ENCODE measurements around the gene ASRGL1.

ASRGL1 gene

DNA sequence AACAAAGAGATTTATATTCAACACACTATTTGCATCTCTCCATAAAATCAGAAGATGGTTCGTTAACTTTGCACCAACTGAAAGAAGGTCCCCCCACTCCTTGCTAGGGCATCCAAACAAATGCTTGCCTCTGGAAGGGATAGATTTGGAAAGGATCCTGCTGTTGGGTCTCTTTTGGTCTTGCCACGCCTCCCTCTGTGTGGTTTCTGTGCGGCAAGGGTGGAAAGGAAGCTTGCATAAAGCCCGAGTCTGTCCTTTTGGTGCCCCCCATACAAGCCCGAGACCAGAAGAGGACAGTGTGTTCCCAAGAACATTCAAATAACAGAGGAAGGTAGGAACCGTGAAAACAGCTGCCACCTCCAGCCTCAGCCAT lies 96.6 kb downstream of the ASRGL1 start:
- H4K20me1 ChIP-seq, result no peaks in the 10 kb centered on the region
- no peaks in the 10 kb centered on the region for H3K27me3 ChIP-seq
- H3K4me2 ChIP-seq, result peak overlapping the region; percentile 65 to 97 (median 75)
- peaks cover 23 to 80% (median 68%) of the 10 kb centered on the region in 10 experiments for H3K4me1 ChIP-seq
- TF ChIP-seq Cebpa-rat (IDR thresholded peaks at IDR 0.05), result no peak
- no peaks in the 10 kb centered on the region for H3K9me3 ChIP-seq (replicated peaks in 1 of 11)
- H3K27ac ChIP-seq, result peak overlapping the region in 9 of 11 experiments; percentile 17 to 93 (median 59); a peak in 16 of 22 replicates
- peak overlapping the region in 5 of 10 experiments; percentile 1 to 52 (median 12); a peak in 6 of 20 replicates for H3K4me3 ChIP-seq
- H3K36me3 ChIP-seq, result no peaks in the 10 kb centered on the region
- peak overlapping the region in 8 of 11 experiments; percentile 6 to 71 (median 54); a peak in 12 of 22 replicates for H3K9ac ChIP-seq

DNA sequence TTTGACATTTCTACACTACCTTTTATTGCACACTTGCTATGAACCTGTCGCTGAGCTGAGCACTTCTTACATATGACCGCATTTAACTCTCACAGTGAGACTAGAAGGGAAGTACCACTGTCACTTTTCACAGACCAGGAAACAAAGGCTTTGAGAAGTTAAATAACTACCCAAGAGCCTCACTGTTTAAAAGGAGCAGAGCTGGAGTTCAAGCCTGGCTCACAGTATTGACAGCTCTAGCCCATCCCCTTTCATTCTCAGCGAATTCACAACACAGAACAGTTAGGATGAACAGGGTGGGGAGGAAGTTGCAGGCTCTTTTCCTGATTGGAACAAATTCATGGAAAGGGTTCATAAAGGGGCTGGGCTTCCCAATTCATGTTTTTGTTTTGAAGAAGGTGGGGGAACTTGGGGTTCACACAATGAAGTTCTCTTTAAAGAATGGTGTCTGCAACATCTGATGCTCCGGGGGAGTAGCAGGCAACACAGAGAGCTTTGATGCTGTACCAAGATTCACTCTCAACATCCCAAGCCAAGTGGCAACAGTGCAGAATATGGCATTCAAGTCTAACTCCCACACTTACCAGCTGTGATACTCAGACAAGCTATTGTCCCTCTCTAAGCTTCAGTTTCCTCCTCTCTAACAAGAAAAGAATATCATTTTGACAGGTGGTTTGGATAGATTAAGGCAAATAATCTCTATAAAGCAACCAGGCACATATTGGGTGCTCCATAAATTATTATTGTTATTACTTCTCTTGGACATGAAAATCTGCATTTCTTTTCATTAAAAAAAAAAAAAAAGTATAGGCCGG lies 98.8 kb downstream of the ASRGL1 start:
- no peak overlapping the region for H3K4me3 ChIP-seq

DNA sequence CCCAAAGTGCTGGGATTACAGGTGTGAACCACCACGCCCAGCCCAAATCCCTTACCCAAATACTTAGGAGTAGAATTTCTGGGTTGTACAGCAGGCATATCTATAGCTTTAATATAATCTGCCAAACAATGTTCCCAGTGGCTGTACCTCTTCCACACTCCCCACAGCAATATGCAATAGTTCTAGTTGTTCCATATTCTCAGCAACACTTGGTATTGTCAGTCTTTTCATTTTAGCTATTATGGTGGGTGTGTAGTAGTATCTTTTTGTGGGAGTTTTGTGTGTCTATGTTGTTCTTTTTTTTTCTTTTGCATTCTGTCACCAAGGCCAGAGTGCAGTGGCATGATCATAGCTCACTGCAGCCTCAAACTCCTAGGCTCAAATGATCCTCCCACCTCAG lies 100.4 kb downstream of the ASRGL1 start:
- H3K4me3 ChIP-seq, result no peak overlapping the region
- peaks cover 17 to 79% (median 41%) of the 10 kb centered on the region in 10 experiments for H3K4me1 ChIP-seq
- no peaks in the 10 kb centered on the region for H3K9me3 ChIP-seq (replicated peaks in 1 of 11)
- TF ChIP-seq Cebpa-rat (IDR thresholded peaks at IDR 0.05), result no peak
- H3K36me3 ChIP-seq, result no peaks in the 10 kb centered on the region
- H3K27me3 ChIP-seq, result no peaks in the 10 kb centered on the region
- H4K20me1 ChIP-seq, result no peaks in the 10 kb centered on the region
- H3K4me2 ChIP-seq, result no peak overlapping the region
- no peak overlapping the region for H3K9ac ChIP-seq
- no peak overlapping the region for H3K27ac ChIP-seq

More for the DNA sequence above, 98.8 kb downstream of the ASRGL1 start:
- Histone ChIP-seq H3K27me3 (no peaks in the 10 kb centered on the region), H3K9me3 (replicated peaks in 1 of 11) (no peaks in the 10 kb centered on the region), H3K9ac (peak overlapping the region in 2 of 11 experiments; percentile 13 to 37; a peak in 2 of 22 replicates), H3K36me3 (no peaks in the 10 kb centered on the region), H4K20me1 (no peaks in the 10 kb centered on the region), H3K4me1 (peaks cover 23 to 80% (median 55%) of the 10 kb centered on the region in 10 experiments), H3K27ac (peak overlapping the region in 3 of 11 experiments; percentile 28 to 58 (median 46); a peak in 5 of 22 replicates), H3K4me2 (peak overlapping the region in 5 of 11 experiments; percentile 65 to 97 (median 91); a peak in 10 of 22 replicates)
- no peak for TF ChIP-seq Cebpa-rat (IDR thresholded peaks at IDR 0.05)

DNA sequence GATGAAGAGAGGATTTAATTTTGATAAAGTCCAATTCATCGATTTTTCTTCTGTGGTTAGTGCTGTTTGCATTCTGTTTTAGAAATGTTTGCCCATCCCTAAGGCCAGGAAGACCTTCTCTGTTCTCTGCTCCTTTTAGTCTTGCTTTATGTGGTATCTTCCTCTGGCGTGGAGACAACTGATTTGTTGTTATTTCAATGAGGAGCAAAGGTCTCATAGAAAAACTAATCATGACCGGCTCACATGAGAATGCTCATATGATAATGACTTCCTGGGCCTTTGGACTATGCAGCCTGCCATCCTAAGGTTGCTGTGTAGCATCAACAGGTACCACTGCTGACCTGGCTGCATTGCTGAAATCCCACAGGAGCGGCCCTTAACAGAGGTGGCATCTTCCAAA lies 101.4 kb downstream of the ASRGL1 start:
- Histone ChIP-seq H3K4me3 (no peak overlapping the region), H3K9ac (no peak overlapping the region), H3K27me3 (peaks cover 0 to 5% (median under 1%) of the 10 kb centered on the region in 11 experiments; a peak in 8 of 22 replicates), H3K4me2 (peak overlapping the region in 1 of 11 experiments; percentile 3; a peak in 1 of 22 replicates), H3K4me1 (peaks cover 7 to 79% (median 39%) of the 10 kb centered on the region in 10 experiments), H3K36me3 (no peaks in the 10 kb centered on the region), H3K9me3 (replicated peaks in 1 of 11) (no peaks in the 10 kb centered on the region), H4K20me1 (no peaks in the 10 kb centered on the region), H3K27ac (no peak overlapping the region)
- TF ChIP-seq Cebpa-rat (IDR thresholded peaks at IDR 0.05), result no peak

DNA sequence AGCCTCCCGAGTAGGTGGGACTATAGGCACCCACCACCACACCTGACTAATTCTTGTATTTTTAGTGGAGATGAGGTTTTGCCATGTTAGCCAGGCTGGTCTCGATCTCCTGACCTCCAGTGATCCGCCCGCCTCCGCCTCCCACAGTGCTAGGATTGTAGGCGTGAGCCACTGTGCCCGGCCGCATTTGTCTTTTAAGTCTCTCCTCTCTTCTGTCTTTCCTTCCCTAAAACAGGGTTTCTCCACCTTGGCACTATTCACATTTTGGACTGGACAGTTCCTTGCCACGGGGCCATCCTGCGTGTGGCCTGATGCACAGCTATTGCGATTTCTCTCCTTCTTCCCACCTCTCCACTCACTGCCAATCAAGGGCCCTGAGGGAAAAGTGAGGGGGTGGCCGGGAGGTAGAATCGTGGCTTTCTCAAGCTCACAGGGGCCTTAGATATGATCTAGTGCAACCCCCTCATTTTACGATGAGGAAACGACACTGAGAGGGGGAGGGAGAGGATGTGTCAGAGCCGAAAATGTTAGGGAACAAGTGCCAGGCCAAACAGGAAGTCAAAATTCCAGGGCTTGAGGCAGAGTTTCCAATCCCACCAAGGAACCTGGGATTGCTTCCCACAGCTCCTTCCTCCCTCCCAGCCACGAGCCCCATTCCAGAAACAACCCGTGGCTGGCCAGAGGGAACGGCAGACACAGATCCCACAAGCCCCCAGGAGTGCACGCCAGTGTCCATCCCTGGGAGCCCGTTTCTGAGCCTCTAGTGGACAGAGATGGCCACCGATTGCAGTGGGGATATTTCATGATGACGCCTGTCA lies 102.7 kb downstream of the ASRGL1 start:
- TF ChIP-seq Cebpa-rat (IDR thresholded peaks at IDR 0.05), result no peak
- Histone ChIP-seq H4K20me1 (no peaks in the 10 kb centered on the region), H3K9ac (peak overlapping the region in 2 of 11 experiments; percentile 6 to 36; a peak in 3 of 22 replicates), H3K4me3 (no peak overlapping the region), H3K4me1 (peaks cover 6 to 79% (median 39%) of the 10 kb centered on the region in 10 experiments; a peak in 18 of 20 replicates), H3K36me3 (no peaks in the 10 kb centered on the region), H3K27me3 (peaks cover 0 to 19% (median 11%) of the 10 kb centered on the region in 11 experiments; a peak in 15 of 22 replicates), H3K27ac (peak overlapping the region in 6 of 11 experiments; percentile 0 to 62 (median 34); a peak in 8 of 22 replicates), H3K4me2 (peak overlapping the region in 6 of 11 experiments; percentile 17 to 90 (median 76); a peak in 10 of 22 replicates), H3K9me3 (replicated peaks in 1 of 11) (no peaks in the 10 kb centered on the region)

Measured in BLaER1 treated with 17β-estradiol and CSF1 and Interleukin-3, amounts not matched to agents 10 nM and 100 nM (cell line).